ENCODE results near the gene PCYT2.

GRCh38 chr17:81909966-81910839 is 996 bp downstream of the PCYT2 start:
- TF ChIP-seq CTCF (IDR thresholded peaks at IDR 0.05) (no peak), POLR2A (IDR thresholded peaks at IDR 0.05) (peak; percentile 11)

Measured in right lobe of liver (tissue), 4 donors.